GM19099 (cell line): Measurements from ENCODE around the gene SKI.

ENCODE experiments used
- POLR2A ChIP-seq: IDR thresholded peaks from 3 replicates; pipeline ENCODE4 v1.6.1; 2011; ENCODE audit warnings: low read depth; ENCODE audit not compliant: insufficient read length; ENCODE audit errors: extremely low read depth

The SKI gene

GRCh38 chr1:2238361-2239012 is 10.4 kb downstream of the SKI start:
- no peak for TF ChIP-seq POLR2A

GRCh38 chr1:2239013-2239370 is 10.9 kb downstream of the SKI start:
- TF ChIP-seq POLR2A, result no peak

GRCh38 chr1:2239384-2239985 is 11.4 kb downstream of the SKI start:
- TF ChIP-seq POLR2A, result no peak

- no peak for TF ChIP-seq POLR2A
Measured at GRCh38 chr1:2240270-2241156, 12.4 kb downstream of the SKI start.

- TF ChIP-seq POLR2A, result no peak
Measured at GRCh38 chr1:2241820-2242219, 13.7 kb downstream of the SKI start.

GRCh38 chr1:2242814-2243725 is 15.0 kb downstream of the SKI start:
- TF ChIP-seq POLR2A, result no peak

GRCh38 chr1:2247760-2248126 is 19.6 kb downstream of the SKI start:
- TF ChIP-seq POLR2A, result no peak

GRCh38 chr1:2248127-2248826 is 20.2 kb downstream of the SKI start:
- TF ChIP-seq POLR2A, result no peak

- TF ChIP-seq POLR2A, result no peak
Measured at GRCh38 chr1:2248854-2249558, 20.9 kb downstream of the SKI start.

- no peak for TF ChIP-seq POLR2A
Measured at GRCh38 chr1:2249559-2249906, 21.4 kb downstream of the SKI start.

GRCh38 chr1:2250721-2251281 is 22.7 kb downstream of the SKI start:
- no peak for TF ChIP-seq POLR2A

- no peak for TF ChIP-seq POLR2A
Measured at GRCh38 chr1:2251363-2251762, 23.2 kb downstream of the SKI start.

GRCh38 chr1:2251786-2252185 is 23.7 kb downstream of the SKI start:
- no peak for TF ChIP-seq POLR2A

GRCh38 chr1:2252423-2252822 is 24.3 kb downstream of the SKI start:
- TF ChIP-seq POLR2A, result no peak
